Measurements from ENCODE around the gene ZMIZ1. TPM values are rescaled to one million over a fixed set of nuclear protein-coding genes. Genes with fewer than 3 reads are reported as not detected.

The ZMIZ1 gene
- total RNA-seq, 4 donors from 2014 or later = 65.5 to 88.2 (median 69.3) TPM

DNA sequence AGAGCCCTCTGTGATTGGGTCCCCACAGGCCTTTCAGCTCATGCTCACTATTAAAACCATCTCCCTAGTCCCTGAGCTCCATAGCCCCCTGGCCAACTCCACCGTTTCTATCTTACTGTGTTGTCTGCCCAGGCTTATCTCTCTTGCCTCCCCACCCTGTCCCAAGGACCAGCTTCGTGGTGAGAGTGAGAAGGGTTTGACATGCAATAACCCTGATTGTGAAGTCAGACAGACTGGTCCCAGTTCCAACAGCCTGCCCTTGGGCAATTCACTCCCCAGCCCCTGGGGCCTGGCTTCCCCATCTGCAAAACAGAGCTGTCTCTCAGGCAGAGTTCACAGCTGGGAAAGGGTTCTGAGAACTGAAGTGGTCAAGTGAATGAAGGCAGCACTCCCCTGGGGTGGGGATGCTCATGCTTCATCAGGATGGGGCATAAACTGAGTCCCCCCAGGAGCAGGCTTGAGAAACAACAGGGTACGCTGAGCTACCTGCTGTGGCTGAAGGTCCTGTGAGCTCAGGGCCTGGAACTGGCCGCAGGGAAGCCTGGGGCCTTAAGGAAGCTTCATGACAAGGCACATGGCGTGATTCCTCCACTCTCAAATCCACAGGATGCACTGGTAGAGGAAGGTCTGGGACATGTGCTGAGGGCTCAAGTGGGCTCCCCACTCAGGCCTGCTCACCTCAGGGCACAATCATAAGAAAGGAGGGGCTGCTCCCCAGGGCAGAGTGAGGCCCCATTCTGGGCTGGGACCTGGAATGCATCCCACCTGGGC is 276.7 kb downstream of the ZMIZ1 start:
- no peak for DNase-seq (ENCODE audit: low spot score in 2 of 2)
- no peaks in the 10 kb centered on the region for H3K9me3 ChIP-seq
- no peaks in the 10 kb centered on the region for H3K27me3 ChIP-seq
- H3K4me3 ChIP-seq = no peak overlapping the region
- H3K27ac ChIP-seq = no peak overlapping the region
- peaks cover 0 to 40% (median 10%) of the 10 kb centered on the region in 4 donors for H3K4me1 ChIP-seq
- H3K36me3 ChIP-seq = peaks cover 0 to 15% (median 0%) of the 10 kb centered on the region in 3 donors
- no peak for TF ChIP-seq EP300 (IDR thresholded peaks at IDR 0.05)
- no peak for TF ChIP-seq POLR2A (IDR thresholded peaks at IDR 0.05)
- TF ChIP-seq CTCF (IDR thresholded peaks at IDR 0.05) = no peak
- 79 to 83% methylated on average over 4 to 5 of the region's 5 CpGs for WGBS, 2 donors

DNA sequence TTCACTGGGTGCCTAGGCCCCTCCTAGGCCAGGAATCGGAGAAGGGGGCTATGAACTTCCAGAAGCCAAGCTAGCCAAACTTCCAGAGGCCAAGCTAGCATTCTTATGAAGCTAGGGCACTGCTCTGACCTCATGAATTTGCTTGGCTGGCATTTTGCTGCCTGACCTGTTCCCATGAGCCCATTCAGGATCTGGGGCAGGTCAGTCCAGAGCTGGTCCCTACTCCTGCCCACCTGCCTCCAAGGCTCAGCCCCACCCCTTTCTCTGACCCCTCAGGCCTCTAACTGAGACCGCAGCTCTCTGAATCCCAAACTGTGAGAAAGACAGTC is 277.2 kb downstream of the ZMIZ1 start:
- TF ChIP-seq CTCF (IDR thresholded peaks at IDR 0.05) (no peak), POLR2A (IDR thresholded peaks at IDR 0.05) (no peak), EP300 (IDR thresholded peaks at IDR 0.05) (no peak)
- no peaks in the 10 kb centered on the region for H3K9me3 ChIP-seq
- no peak overlapping the region for H3K4me3 ChIP-seq
- WGBS, 2 donors = 79 to 93% methylated on average over 2 of the region's 2 CpGs
- H3K4me1 ChIP-seq = peaks cover 0 to 34% (median 10%) of the 10 kb centered on the region in 4 donors
- no peak for DNase-seq (ENCODE audit: low spot score in 2 of 2)
- peaks cover 0 to 21% (median 5%) of the 10 kb centered on the region in 3 donors for H3K36me3 ChIP-seq
- no peak overlapping the region for H3K27ac ChIP-seq
- H3K27me3 ChIP-seq = no peaks in the 10 kb centered on the region

GRCh38 chr10:79346388-79347225 is 277.8 kb downstream of the ZMIZ1 start:
- H3K27me3 ChIP-seq = no peaks in the 10 kb centered on the region
- no peak overlapping the region for H3K4me3 ChIP-seq
- H3K4me1 ChIP-seq = peaks cover 0 to 28% (median 10%) of the 10 kb centered on the region in 4 donors
- DNase-seq (ENCODE audit: low spot score in 2 of 2) = no peak
- H3K27ac ChIP-seq = peak overlapping the region in 1 of 4 donors; percentile 90
- WGBS, 2 donors = 47 to 59% methylated on average over 9 to 12 of the region's 12 CpGs
- no peaks in the 10 kb centered on the region for H3K9me3 ChIP-seq
- peaks cover 0 to 27% (median 11%) of the 10 kb centered on the region in 3 donors for H3K36me3 ChIP-seq
- no peak for TF ChIP-seq POLR2A (IDR thresholded peaks at IDR 0.05)
- no peak for TF ChIP-seq EP300 (IDR thresholded peaks at IDR 0.05)
- no peak for TF ChIP-seq CTCF (IDR thresholded peaks at IDR 0.05)

DNA sequence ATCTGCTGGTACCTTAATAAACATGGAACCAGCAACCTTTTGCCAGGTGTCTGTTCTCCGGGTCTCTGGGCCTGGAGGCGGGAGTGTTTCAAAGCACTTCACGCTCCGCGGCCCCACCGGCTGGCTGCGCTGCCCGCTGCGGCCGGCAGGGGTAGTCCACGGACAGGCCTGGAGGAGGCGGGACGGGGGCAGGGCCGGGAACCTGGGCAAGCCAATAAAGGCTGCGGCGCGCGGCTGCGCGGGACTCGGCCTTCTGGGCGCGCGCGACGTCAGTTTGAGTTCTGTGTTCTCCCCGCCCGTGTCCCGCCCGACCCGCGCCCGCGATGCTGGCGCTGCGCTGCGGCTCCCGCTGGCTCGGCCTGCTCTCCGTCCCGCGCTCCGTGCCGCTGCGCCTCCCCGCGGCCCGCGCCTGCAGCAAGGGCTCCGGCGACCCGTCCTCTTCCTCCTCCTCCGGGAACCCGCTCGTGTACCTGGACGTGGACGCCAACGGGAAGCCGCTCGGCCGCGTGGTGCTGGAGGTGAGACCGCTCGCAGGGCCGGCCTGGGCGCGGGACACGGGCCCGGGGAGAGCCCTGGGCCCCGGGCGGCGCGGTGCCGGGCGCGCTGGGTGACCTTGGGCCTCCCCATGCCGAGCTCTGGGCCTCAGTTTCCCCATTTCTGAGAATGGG is 278.6 kb downstream of the ZMIZ1 start, which contains the start of gene PPIF:
PPIF (plus strand) TSS at position 244 of the 668 bp plus-strand sequence; CDS start at position 324, 80 bp downstream.
- WGBS, 2 donors = 0 to 1% methylated on average over 51 to 65 of the region's 77 CpGs
- Histone ChIP-seq H3K27ac (peak within 1 kb of the TSS; percentile 78 to 90 (median 86)), H3K4me1 (peaks cover 0 to 26% (median 10%) of the 10 kb centered on the region in 4 donors), H3K27me3 (no peaks in the 10 kb centered on the region), H3K36me3 (peaks cover 0 to 35% (median 17%) of the 10 kb centered on the region in 3 donors), H3K4me3 (peak within 1 kb of the TSS; percentile 64 to 97 (median 86)), H3K9me3 (no peaks in the 10 kb centered on the region)
- peak; percentile 89 to 90 for DNase-seq (ENCODE audit: low spot score in 2 of 2)
- peak; percentile 97 to 100 (median 99) for TF ChIP-seq CTCF (IDR thresholded peaks at IDR 0.05)
- peak; percentile 80 to 87 for TF ChIP-seq POLR2A (IDR thresholded peaks at IDR 0.05)
- peak in 1 of 2 donors; percentile 84 for TF ChIP-seq EP300 (IDR thresholded peaks at IDR 0.05)
